HG02970 (cell line): ENCODE measurements around the gene SPATA19.

Experiments used
- ATAC-seq: cut with Tn5 transposase; IDR thresholded peaks from one replicate; pipeline ENCODE4 v1.9.1; 2021; ENCODE audit warnings: mild to moderate bottlenecking, moderate library complexity, moderate number of reproducible peaks; ENCODE audit not compliant: unreplicated experiment, low FRiP score

The SPATA19 gene

GRCh38 chr11:133819746-133820315 lies 25.5 kb downstream of the SPATA19 start:
- ATAC-seq = no peak

GRCh38 chr11:133819114-133819513 lies 26.2 kb downstream of the SPATA19 start:
- ATAC-seq = no peak

- ATAC-seq = no peak
These were observed 27.0 kb downstream of the SPATA19 start for GRCh38 chr11:133818302-133818701.

GRCh38 chr11:133817449-133817848 lies 27.9 kb downstream of the SPATA19 start:
- ATAC-seq = no peak

- ATAC-seq = no peak
These were observed 29.0 kb downstream of the SPATA19 start for GRCh38 chr11:133816146-133816870.

GRCh38 chr11:133815636-133816035 lies 29.7 kb downstream of the SPATA19 start:
- no peak for ATAC-seq

- ATAC-seq = no peak
These were observed 30.7 kb downstream of the SPATA19 start for GRCh38 chr11:133814588-133815100.

GRCh38 chr11:133811850-133812685 lies 33.2 kb downstream of the SPATA19 start:
- ATAC-seq = no peak

- no peak for ATAC-seq
These were observed 34.5 kb downstream of the SPATA19 start for GRCh38 chr11:133810766-133811165.

GRCh38 chr11:133809569-133810491 lies 35.5 kb downstream of the SPATA19 start:
- ATAC-seq = no peak

- ATAC-seq = no peak
These were observed 36.7 kb downstream of the SPATA19 start for GRCh38 chr11:133808393-133809140.

GRCh38 chr11:133803026-133803425 lies 42.3 kb downstream of the SPATA19 start:
- ATAC-seq = no peak

GRCh38 chr11:133801356-133801755 lies 44.0 kb downstream of the SPATA19 start:
- no peak for ATAC-seq

GRCh38 chr11:133800666-133801065 lies 44.6 kb downstream of the SPATA19 start:
- ATAC-seq = no peak

GRCh38 chr11:133797554-133797953 lies 47.8 kb downstream of the SPATA19 start:
- ATAC-seq = no peak

GRCh38 chr11:133796043-133796795 lies 49.1 kb downstream of the SPATA19 start:
- ATAC-seq = no peak

GRCh38 chr11:133795088-133795487 lies 50.2 kb downstream of the SPATA19 start:
- no peak for ATAC-seq

- ATAC-seq = no peak
These were observed 51.1 kb downstream of the SPATA19 start for GRCh38 chr11:133794205-133794604.
